Activated CD4-positive, alpha-beta T cell treated with anti-CD3 and anti-CD28 coated beads, Interleukin-10, Interleukin-2, amounts not matched to agents 100 ng/mL and 50 ng/mL, durations not matched to agents 16 hours and 8 hours (primary cell): Measurements from ENCODE around the gene BPIFA1.

Experiments
- DNase-seq: peaks from one replicate; pipeline ENCODE4 v3.0.0-alpha.2; 2020

BPIFA1 gene

GRCh38 chr20:33242319-33243100 is 6.7 kb downstream of the BPIFA1 start:
- DNase-seq, result no peak

DNA sequence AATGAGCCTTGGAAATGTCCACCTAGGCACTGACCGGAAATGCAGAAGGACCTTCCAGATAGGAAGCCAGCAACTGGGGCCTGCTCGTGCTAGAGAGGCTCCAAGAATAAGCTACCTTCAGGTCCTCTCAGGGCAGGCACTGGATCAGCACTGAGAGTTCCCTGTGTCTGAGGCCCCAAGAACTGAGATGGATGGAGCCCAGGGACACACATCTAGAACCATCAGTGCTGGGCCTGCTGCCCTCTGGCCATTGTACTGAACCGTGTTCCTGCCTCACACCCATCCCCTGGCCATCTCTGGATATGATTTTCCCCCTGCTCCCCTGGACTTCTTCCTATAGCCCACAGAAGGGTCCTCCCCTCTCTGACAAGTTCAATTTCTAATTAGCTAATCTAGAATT is 10.3 kb downstream of the BPIFA1 start:
- no peak for DNase-seq

DNA sequence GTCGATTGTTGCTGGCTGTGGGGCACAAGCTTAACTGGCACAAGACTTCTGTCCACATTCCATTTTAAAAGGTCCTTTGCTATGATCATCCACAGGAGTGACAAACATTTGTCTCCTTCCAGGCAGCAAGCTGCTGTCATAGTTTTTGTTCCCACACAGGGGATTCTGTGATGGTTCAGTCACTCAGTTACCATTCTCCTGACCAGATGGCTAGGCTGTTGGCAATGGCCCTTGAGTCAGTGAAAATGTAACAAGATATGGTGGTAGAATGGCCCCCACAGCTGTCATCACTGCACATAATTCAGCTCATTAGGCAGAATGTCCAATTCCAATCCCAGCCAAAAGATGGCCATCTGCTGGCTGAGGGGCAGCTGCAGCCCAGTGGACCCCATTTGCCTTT is 13.7 kb downstream of the BPIFA1 start:
- DNase-seq, result no peak

DNA sequence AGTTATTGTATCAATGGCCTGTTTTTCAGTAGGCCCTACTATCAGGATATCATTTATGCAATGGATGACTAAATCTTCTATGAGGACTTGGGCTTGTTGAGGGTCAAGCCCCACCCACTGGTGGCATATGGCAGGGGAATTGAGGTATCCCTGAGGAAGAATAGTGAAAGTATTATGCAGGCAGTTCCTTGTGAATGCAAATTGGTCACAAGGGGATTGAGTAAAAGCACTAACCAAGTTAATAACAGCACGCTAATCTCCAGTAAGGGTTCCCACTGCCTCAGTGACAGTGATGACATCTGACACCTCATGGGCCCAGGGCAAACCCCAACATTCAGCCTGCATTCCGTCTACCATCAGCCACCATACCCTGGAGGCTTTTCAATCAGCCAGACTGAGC is 14.9 kb downstream of the BPIFA1 start:
- no peak for DNase-seq

DNA sequence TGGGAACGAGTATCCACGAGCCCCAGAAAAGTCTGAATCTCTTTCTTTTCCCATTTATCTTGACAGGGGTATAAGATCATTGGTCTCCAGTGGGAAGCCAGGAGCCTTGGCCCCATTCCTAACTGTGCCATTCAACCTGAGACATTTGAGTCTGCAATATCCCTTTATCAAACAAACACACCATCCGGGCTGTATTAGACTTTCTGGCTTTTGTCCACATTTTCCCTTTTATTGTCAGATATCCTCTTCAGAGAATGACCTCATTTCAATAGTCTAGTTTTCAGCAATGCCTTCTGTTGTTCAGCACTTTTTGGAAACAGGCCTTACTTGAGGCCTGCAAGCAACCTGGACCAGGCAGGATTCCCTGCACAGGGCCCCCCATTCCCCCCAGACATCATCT is 15.7 kb downstream of the BPIFA1 start:
- DNase-seq, result no peak

- DNase-seq, result no peak
Measured at GRCh38 chr20:33252460-33252859, 16.7 kb downstream of the BPIFA1 start.

- DNase-seq, result no peak
Measured at GRCh38 chr20:33255005-33255404, 19.2 kb downstream of the BPIFA1 start.

DNA sequence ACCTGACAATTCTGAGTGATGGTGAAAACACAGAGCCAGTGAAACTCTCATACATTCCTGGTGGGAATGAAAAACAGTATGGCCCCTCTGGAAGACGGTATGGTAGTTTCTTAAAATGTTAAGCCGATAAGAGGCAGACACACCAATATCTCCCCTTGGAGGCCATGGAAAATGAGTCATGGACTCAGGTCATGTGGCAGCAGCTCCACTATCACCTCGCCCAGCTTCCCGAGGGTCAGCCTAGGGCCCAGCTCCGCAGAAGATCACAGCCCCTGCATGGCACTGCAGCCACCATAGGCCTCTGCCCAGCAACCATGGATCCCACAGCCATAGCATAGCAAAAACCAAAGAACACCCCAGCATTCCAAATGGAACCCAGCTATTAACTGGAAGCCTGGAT is 21.4 kb downstream of the BPIFA1 start:
- DNase-seq, result no peak

DNA sequence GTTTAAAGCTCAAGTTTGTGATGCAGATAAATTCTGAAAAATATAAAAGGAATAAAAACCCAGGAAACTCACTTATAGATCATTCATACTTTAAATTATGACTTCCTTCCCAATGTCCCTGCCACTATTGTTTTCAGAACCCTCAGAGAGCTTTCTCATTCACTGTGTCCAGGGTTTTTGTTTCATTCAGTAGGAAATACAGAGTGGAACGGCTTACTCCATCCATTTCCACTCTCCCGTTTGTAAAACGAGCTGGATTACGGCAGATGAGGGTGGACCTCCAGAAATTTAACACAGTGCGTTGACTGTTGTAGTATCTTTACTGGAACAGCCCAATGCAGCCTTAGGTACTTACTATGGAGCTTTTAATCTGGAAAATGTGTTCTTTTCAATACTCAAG is 23.6 kb downstream of the BPIFA1 start:
- no peak for DNase-seq

DNA sequence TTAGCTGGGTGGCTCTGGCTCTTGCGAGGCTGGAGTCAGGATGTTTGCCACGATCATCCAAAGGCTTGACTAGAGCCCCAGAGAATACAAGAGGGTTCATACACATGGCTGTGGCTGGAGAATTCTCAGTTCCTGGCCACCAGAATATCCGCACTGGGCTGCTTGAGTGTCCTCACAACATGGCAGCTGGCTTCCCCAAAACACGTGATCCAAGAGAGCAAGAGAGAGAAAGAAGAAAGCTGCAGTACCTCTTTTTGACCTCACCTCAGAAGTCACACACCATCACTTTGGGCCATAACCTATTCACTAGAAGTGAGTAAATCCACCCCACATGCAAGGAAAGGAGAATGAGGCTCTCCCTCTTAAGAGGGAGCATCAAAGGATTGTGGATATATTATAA is 25.7 kb downstream of the BPIFA1 start:
- no peak for DNase-seq

GRCh38 chr20:33262658-33263065 is 26.9 kb downstream of the BPIFA1 start:
- DNase-seq, result peak; percentile 10

- no peak for DNase-seq
Measured at GRCh38 chr20:33263784-33264183, 28.0 kb downstream of the BPIFA1 start.

GRCh38 chr20:33267701-33268100 is 31.9 kb downstream of the BPIFA1 start:
- DNase-seq, result no peak

DNA sequence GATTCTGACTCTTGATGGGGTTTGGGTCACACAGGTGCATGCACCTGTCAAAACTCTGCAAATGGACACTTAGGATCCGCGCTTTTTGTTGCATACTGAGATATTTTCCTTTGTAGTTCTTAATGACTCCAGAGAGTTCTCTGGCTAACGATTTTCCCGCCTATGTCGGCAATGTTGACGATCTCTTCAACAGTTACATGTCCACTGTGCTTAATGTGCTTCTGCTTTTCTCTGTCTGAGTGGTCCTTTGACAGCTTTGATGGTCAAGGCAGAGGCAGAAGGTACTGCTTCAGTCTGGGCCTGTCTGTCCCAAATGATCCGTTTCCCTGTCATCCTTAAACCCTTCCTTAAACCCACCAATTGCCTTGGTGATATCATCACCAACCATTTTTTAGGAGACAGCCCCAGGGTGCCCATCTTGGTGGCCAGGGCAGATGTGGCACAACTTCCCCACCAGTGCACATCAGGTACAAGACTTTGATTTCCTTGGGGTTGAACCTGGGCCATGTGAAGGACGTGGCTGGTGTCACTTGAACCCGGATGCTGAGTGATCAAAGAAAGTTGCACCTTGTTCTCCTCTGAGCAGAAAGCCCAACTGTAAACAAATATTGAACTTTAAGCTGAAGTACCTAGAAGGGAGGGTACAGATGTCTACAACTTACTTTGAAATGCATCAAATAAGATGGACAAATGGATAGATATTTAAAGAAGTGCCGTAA is 36.5 kb downstream of the BPIFA1 start:
- no peak for DNase-seq

- DNase-seq, result peak; percentile 57
Measured at GRCh38 chr20:33273117-33273851, 37.5 kb downstream of the BPIFA1 start.

DNA sequence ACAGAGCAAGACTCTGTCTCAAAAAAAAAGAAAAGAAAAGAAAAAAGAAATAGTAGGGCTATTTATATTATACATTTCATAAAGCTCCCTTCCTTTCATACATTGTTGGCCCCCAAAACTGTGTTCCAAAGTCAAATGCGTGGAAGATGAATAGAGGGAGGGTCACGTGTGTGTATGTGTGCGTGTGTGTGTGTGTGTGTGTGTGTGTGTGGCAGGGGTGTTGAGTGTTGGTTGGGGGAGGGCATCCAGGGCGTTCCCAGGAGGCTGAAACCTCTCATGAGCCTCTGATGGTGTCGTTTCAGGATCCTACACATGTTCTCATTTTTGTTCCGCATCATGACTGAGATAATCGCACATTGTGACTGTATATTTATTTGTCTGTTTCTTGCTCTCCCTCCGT is 39.4 kb downstream of the BPIFA1 start:
- no peak for DNase-seq

DNA sequence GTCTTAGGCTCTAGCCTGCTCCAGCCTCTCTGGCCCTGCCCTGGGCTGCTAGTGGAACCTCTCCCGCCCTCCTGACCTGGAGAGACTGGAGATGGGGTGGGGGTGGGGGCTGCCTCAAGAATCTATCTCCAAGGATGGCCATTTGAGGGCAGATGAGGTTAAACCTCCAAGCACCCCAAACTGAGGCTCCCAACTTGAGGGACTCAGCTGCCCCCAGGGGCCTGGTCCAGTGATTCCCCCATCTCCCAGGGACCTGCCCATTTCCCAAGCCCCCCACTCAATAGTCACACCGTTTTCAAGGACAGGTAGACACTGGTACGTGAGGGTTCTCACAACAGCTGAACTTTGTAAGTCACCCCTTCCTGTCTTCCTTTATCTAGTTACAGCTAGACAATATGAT is 40.1 kb downstream of the BPIFA1 start:
- no peak for DNase-seq

GRCh38 chr20:33276303-33277113 is 40.7 kb downstream of the BPIFA1 start:
- DNase-seq, result no peak

DNA sequence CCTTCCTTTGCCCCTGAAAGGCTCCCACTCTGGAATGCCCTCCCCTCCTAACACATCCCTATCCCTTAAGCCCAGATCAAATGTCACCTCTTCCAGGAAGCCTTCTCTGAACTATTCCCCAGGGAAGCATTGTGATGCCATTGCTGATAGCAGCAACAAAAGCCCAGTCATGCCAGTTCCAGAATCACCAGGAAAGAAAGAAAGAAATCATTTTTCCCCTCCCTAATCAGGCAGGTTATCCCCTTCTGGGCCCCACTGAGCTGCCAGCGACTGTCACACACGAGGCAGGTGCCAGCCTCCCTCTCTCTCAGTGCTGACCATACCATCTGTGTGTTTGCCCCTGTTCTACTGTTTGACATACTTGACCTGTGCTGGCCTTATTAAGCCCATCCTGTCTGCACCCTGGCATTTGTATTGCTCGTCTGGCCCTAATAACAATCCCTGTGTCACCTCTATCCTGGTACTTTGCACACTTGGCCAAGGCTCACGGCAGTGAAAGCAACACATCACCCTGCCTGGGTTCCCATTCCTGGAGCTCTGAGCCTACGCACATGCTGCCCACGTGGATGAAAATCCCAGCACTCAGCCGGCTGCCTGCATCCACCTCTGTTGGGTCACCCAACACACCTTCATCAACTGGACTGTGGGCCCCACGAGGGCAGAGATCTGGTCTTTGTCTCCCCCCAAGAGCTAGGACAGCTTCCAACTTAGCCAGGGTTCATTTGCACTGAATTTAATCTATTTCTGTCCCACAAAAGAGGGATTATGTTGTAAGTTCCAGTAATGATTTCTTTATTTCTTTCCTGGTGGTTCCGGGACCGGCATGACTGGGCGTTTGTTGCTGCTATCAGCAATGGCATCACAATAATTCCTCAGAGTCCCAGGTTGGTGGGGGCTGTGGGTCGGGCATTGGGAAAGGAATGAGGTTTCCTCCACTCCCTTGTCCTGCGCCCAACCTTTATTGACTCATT is 42.0 kb downstream of the BPIFA1 start:
- no peak for DNase-seq

- no peak for DNase-seq
Measured at GRCh38 chr20:33278700-33279099, 42.9 kb downstream of the BPIFA1 start.

GRCh38 chr20:33279261-33279910 is 43.6 kb downstream of the BPIFA1 start:
- DNase-seq, result no peak
